KG1 (cell line): ENCODE results near the gene PIBF1.
"Not testable (repeated sequence)": the region's sequence is repeated elsewhere in the genome, so short reads cannot be mapped to it uniquely, and the experiment has no call there.

ENCODE experiments used
- DNase-seq: peaks from one replicate; lab custom pipeline; 2025; lab: John Stamatoyannopoulos, UW

Gene PIBF1, protein sequence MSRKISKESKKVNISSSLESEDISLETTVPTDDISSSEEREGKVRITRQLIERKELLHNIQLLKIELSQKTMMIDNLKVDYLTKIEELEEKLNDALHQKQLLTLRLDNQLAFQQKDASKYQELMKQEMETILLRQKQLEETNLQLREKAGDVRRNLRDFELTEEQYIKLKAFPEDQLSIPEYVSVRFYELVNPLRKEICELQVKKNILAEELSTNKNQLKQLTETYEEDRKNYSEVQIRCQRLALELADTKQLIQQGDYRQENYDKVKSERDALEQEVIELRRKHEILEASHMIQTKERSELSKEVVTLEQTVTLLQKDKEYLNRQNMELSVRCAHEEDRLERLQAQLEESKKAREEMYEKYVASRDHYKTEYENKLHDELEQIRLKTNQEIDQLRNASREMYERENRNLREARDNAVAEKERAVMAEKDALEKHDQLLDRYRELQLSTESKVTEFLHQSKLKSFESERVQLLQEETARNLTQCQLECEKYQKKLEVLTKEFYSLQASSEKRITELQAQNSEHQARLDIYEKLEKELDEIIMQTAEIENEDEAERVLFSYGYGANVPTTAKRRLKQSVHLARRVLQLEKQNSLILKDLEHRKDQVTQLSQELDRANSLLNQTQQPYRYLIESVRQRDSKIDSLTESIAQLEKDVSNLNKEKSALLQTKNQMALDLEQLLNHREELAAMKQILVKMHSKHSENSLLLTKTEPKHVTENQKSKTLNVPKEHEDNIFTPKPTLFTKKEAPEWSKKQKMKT

DNA sequence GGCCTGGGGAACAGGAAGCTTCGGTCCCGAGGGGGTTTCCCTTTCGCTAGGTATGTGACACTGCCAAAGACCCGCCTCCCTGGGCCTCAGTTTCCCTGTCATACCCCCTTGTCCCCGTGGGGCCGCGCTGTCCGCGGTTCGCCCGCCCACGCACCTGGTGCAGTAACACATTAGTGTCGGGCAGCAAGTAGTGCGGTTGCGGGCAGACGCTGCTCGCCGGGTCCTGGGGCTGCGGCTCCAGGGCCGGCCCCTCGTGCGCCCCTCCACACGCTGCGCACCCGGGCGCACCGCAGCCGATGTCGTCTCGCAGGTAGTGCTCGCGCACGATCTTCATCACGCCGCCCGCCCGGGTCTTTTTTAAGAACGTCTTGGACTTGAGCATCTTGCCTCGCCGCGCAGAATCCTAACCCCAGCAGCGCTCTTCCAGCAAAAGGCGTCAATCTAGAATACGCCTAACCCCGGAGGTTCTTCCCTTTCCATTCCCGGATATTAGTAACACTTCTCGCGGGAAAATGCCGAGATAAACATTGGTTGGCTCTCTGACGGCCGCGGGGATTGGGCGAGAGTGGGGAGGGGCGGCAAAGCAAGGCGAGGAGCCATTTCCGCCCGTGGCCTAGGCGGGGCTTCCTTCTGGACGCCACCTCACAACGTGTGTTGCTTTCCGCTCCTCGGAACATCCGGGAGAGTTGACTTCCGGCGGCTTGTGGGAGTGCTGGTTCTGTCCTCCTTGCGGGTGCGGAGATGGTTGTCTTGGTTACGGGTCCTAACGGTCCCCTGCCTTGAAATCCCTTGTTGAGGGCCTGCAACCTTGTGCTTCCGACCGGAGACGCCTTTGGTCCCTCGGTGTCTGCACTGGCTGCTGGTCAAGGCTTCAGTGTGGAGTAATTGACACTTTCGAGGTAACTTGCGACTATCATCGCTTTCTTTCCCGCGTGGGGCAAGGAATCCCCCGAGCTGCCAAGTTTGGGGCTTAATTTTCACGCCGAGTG is at the start of gene PIBF1, which contains the start of gene DIS3:
PIBF1 (plus strand) TSS at position 683 of the 989 bp plus-strand sequence. CDS start 1,337 bp downstream, outside the sequence.
DIS3 (minus strand) TSS at position 450 of the 989 bp plus-strand sequence; CDS start at position 382, 68 bp downstream.
- DNase-seq: peak; percentile 93

DNA sequence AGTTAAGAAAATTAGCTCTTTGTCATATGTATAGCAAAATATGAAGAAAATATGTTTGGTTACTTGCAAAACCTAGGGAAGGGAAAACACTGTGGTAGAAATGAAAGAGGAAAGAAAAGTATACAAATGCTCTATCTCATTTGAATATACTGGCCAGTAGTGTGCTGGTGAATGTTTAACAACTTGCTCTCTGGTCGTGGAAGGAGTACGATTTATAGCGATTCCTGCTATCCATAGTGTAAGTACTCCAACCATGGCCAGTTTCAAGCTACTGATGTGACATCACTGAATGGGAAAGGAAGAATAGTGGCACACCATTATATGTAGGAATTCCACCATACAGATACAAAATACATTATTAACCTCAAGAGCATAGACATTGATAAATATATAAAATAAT is 44.9 kb upstream of the PIBF1 start:
- no peak for DNase-seq

DNA sequence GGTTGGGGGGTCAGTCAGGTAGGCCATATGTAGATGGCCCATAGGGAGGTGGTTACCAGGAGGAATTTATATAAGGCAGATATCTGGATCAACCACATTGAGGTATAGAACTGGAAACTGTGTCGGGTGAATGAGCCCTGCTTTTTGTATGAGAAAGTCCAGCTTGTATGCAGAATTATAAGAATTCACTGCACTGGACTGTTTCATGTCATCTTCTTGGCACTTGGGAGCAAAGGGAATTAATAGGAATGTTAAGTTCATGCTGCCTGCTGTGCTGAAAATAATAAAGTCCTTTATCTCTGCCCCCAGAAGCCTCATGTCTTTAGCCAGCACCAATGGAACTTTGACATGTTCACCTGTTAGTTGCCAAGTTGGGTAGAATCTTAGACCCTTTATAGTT is 41.9 kb upstream of the PIBF1 start:
- DNase-seq: no peak

DNA sequence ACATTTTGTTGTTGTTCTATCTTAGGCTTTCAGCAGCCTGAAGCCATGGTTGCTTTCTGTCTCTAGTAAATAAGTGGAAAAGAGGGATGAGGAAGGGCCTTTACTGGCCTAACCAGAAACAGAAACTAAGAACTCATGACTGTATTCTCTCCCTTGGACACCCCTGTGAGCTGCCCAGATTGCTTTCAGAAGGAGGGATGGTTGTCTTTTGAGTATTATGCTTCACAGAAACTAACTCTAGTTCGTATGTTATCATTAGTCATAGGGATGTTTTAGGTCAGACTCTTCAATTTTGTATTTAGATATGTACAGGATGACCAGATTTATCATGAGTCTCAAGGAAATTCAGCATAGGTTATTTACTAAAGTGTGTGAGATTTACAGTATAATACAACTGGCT is 36.7 kb upstream of the PIBF1 start:
- no peak for DNase-seq

DNA sequence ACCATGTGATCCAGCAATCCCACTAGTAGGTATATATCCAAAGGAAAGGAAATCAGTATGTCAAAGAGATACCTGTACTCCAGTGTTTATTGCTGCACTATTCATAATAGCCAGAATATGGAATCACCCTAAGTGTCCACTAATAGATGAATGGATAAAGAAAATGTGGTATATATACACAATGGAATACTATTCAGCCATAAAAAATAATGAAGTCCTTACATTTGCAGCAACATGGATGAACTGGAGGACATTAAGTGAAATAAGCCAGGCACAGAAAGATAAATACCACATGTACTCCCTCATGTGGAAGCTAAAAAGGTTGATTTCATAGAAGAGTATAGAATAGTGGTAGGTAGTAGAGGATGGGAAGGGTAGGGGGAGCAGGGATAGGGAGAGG is 30.7 kb upstream of the PIBF1 start:
- no peak for DNase-seq

DNA sequence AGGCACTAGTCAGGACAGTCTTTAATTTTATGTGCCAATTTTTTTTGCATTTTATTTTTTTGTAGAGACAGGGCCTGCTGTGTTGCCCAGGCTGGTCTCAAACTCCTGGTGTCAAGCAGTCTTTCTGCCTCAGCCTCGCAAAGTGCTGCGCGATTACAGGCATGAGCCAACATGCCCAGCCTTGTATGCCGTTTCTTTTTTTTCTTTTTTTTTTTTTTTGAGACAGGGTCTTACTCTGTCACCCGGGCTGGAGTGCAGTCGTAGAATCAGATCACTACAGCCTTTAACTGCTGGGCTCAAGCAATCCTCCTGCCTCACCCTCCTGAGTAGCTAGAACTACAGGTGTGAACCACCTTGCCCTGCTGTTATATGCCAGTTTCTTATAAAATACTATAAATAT is 27.8 kb upstream of the PIBF1 start:
- DNase-seq: no peak

DNA sequence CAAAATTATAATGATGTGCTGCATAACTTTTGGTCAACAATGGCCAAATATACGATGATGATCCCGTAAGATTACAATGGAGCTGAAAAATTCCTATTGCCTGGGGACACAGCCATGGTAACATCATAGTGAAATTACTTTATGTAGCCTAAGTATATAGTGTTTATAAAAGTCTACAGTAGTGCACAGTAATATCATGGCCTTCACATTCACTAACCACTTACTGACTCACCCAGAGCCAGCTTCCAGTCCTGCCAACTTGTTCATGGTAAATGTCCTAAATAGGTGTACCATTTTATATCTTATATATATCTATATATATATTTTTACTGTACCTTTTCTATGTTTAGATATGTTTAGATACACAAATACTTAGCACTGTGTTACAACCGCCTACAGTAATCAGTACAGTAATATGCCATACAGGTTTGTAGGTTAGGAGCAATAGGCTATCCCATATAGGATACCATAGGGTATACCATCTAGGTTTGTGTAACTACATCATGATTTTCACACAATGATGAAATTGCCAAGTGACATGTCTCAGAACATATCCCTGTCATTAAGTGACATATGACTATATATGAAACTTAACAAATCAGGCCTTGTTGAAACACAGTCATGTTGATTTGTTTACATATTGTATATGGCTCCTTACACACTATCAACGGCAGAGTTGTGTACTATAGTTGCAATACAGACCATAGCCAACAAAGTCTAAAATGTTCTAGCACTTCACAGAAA is 24.0 kb upstream of the PIBF1 start:
- DNase-seq: no peak

DNA sequence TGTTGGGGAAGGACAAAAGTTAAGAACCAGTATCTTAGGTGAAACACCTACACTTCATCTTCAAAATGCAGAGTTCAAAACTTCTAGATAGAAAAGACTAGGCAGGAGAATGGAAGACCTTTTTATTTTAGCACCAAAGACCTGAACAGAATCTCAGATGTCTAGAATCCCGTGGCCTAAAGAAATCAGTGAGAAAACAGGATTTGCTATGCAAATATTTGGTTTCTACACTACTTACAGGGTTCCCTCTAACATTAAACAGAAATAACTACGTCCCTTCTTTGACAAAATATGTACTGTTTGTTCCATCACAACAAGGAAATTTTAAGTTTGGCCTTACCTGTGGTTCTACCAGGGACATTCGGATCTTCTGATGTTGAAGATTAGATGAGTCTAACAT is 21.7 kb upstream of the PIBF1 start:
- DNase-seq: no peak

DNA sequence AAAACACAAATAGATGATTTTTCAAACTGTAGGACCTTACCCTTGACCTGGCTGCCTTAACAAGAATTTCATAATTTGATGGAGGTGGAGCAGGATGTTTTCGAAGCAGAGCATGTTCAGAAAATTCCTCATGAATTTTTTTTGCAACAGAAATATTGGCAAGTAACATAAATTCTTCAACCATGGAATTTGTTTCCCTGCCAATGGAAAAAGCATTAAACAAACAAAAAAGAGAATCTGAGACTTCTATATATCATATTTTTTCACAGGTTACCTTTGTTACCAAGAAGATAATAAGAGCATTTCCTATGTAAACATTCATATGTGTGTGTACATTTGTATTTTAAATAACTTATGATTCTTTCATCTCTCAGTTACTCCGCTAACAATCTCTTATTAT is 18.5 kb upstream of the PIBF1 start:
- DNase-seq: no peak

DNA sequence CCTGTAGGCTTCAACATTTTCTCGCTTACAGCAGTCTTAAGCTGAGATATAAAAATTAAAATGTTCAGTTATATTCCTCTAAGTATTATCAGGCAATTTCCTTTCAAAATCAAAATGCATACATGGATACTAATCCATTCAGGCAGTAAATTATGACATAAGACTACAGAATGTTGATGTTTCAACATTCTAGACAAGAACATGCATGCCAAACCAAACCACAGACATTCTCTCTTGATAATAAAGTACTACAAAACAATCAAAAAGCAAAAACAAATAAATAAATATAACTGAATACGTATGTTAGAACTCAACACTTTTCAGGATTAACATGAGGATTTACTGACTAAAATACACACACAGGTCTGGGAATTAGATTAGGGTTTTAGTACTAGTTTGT is 7.9 kb upstream of the PIBF1 start:
- no peak for DNase-seq

DNA sequence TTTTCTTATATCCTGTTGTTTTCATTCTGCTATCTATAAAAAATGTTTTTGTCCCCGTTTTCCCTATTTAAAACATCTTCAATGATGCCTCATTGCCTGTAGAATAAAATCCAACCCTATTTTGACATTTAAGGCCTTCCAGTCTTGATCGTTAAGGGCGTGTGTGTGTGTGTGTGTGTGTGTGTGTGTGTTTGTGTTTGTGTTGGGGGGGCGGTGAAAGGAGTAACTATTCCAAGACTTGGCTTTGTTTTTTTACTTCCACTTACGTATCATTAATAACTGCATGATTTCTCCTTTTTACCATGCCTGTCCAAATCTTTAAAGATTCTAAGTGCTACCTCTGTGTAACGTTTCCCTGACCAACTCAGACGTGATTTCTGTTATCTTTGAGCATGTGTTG is 784 bp downstream of the PIBF1 start:
- DNase-seq: no peak

DNA sequence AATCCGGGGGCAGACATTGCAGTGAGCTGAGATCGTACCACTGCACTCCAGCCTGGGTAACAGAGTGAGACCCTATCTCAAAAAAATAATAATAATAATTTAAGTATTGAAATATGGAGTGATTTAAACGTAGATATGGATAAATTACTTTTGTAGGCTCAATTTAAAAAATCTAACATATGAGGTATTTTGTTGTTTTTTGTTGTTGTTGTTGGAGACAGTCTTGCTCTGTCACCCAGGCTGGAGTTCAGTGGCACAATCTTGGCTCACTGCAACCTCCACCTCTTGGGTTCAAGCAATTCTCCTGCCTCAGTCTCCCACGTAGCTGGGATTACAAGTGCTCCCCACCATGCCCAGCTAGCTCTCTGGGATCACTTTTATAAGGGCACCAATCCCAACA is 2.7 kb downstream of the PIBF1 start:
- DNase-seq: not testable (repeated sequence)

DNA sequence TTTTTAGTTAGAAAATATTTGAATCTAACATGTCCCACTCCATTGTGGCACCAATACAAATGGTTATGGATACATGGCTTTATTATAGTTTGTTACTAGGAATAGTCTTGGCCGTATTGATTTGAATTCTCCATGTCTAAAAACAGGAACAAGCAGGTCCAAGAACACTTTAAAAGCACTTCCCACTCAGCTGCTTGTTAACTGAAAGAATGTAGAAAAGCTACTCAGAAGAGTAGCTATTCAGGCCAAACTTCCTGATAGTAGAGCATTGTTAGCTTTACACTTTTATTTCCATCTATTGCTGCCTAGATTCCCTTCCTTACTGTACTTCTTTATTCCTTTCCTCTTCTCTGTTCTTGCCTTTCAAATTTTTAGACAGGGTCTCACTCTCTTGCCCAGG is 6.9 kb downstream of the PIBF1 start:
- no peak for DNase-seq

DNA sequence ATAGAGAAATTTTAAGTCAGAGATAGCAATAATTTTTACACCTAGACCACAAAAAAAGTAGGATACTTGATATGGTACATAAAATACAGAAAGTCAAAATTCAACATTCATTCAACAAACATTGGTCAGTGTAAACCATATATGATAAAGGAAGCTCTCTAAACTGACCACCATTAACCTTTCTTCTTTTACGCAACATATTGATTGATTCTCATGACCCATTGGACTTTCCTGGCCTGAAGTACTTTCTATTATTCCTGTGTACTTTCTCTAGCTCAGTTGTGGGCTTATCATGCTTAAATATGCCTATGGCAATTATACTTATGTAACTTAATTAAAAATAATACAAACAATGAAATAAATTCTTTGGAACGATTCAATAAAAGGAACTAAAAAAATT is 10.7 kb downstream of the PIBF1 start:
- no peak for DNase-seq

DNA sequence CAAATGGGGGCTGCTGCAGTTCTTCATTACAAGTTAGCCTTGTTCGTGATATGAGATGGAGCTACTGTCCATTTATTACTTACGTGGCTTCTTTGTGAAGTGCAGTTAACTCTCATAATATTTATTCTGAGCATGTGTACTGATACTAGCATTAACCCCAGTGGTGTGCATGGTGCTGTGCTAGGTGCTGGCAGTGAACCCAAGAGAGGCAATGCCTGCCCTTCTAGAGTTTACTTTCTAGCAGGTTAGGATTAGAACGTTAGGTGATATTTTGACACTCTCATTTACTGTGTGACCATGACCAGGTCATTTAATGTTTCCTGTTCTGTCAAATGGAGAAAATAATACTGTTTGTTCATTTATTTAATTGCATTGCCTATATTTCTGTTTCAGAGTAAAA is 16.9 kb downstream of the PIBF1 start:
- no peak for DNase-seq

DNA sequence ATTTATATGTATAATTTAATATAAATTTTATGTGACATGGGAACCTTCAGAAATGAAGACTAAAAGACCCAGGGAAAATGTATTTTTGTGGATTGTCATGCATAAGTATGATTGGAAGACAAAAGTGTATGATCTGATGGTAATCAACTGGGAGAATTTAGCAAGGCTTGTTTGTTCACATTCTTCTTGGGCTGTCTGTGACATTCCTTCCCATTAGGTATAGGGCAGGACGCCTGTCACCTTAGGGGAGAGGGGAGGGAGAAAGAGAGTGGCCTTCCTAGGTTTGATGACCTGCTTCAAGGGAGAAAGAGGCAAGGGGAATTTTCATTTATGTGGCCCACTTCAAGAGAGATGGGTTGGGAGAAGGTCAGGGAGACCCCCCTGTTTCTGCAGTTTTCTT is 22.4 kb downstream of the PIBF1 start:
- DNase-seq: no peak

DNA sequence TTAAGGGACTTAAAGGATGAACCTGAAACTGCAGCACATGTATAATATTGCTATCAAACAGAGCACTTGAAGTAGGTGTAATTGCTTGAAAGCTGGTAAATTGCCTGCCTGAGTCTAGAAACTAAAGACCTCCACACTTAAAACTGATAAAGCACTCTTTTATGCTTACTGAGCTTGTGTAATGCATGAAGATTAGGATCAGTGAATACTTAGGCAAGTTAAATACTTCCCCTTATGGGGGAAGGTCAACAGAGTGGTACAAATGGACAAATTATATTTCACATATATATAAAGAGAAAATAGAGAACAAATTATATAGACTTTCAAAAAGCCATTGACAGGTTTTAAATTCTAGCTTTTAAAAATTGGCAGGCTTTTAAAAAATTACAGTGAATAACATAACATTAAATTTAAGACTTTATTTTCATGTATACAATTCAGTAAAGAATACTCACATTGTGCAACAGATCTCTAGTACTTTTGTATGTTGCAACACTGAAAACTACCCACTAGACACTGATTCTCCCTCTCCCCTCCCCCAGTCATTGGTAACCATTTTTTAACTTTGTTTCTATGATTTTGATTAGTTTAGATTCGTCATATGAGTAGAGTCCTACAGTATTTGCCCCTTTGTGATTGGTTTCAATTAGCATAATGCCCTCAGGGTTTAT is 23.9 kb downstream of the PIBF1 start:
- no peak for DNase-seq

DNA sequence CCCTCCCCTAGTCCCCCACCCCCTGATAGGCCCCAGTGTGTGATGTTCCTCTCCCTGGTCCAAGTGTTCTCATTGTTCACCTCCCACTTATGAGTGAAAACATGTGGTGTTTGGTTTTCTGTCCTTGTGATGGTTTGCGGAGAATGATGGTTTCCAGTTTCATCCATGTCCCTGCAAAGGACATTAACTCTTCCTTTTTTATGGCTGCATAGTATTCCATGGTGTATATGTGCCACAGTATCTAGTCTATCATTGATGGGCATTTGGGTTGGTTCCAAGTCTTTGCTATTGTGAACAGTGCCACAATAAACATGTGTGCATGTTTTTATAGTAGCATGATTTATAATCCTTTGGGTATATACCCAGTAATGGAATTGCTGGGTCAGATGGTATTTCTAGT is 24.6 kb downstream of the PIBF1 start:
- DNase-seq: not testable (repeated sequence)

DNA sequence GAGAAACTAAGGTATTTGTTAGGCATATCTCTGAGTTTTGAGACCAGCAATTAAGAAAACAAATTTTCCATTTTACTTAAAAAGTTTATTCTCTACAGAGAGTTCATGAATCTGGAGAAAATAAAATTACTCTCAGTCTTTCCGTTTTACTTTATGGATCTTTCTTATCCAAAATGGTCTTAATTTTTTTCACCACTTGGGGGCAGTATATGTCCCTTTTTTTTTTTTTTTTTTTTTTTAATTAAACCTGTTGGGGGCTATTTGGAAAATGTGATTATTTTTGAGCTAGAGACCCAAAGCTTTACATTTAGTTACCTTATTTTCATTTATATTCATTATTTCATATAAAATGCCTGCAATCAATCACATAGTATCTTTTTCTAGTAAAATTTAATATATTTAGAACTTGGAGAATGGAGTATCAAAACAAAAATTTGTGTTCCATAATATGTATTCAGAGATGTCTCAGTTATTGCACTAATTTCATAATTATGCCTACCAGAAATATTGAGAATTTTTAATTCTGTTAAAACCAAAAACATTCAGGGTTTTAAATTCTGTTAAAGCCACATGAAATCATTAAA is 27.1 kb downstream of the PIBF1 start:
- no peak for DNase-seq

DNA sequence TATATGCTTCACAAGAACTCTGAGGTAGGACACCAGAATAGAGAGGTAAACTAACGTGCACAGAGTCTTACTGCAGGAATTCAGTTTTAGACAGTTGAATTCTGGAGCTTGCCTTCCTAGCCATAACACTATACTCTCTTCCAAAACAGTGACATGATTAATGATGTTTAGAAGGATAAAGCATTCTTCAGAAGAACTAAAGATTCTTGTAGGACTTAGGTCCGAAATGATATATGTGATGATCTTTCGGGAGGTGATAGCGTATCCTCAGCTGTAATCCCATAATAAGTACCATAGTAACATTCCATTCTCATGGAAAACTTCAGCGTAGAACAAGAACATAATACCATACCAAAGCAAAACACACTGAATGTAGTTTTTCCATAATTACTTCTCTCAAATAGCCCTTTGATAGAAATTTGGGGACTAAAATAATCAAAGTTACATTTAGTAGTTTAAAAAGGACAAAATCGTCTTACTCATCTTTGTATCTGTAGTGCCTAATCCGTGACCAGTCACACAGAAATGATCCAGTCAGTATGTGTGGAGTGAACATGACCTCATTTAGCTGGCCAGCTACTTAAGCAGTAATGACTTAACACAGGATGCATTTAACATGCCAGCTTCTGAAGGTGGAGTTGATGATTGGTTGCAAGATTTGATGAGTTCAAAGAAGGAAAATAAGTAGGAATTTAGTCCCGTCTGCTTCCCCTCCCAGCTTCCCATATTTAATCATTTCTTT is 38.4 kb downstream of the PIBF1 start:
- DNase-seq: no peak
